ENCODE measurements around the gene PIM3. TPM values are rescaled to one million over a fixed set of nuclear protein-coding genes. Genes with fewer than 3 reads are reported as not detected.

Gene PIM3
- total RNA-seq, 1 donor, result 19.9 TPM

- DNase-seq (ENCODE audit: insufficient read length, low spot score, missing footprints), result no peak
- no peak overlapping the region for H3K4me3 ChIP-seq (ENCODE audit: insufficient read depth, low read length)
Observed at GRCh38 chr22:49933236-49934159, 27.1 kb upstream of the PIM3 start.

GRCh38 chr22:49934160-49934890 lies 26.2 kb upstream of the PIM3 start:
- no peak for TF ChIP-seq CTCF (IDR thresholded peaks at IDR 0.05; ENCODE audit: extremely low read depth, low read depth, low read length)
- H3K27ac ChIP-seq (ENCODE audit: low read depth, low read length), result no peak overlapping the region
- no peaks in the 10 kb centered on the region for H3K36me3 ChIP-seq (ENCODE audit: insufficient read depth, low read length)
- H3K9me3 ChIP-seq (ENCODE audit: low read depth, low read length), result no peaks in the 10 kb centered on the region
- no peak overlapping the region for H3K4me2 ChIP-seq (ENCODE audit: insufficient read depth, low read length)
- no peaks in the 10 kb centered on the region for H3K27me3 ChIP-seq (ENCODE audit: insufficient read depth, low read length)
- H4K20me1 ChIP-seq (ENCODE audit: insufficient read depth, low read length), result peaks cover 2% of the 10 kb centered on the region
- peaks cover 3% of the 10 kb centered on the region for H3K4me1 ChIP-seq (ENCODE audit: insufficient read depth, low read length)
- H3K79me2 ChIP-seq (ENCODE audit: insufficient read depth, low read length), result no peaks in the 10 kb centered on the region
- H2AFZ ChIP-seq (ENCODE audit: low read length), result no peak overlapping the region
- H3K4me3 ChIP-seq (ENCODE audit: insufficient read depth, low read length), result no peak overlapping the region
- no peak for DNase-seq (ENCODE audit: insufficient read length, low spot score, missing footprints)

More at GRCh38 chr22:49933236-49934159, 27.1 kb upstream of the PIM3 start:
- H3K27me3 ChIP-seq (ENCODE audit: insufficient read depth, low read length), result no peaks in the 10 kb centered on the region
- H3K4me2 ChIP-seq (ENCODE audit: insufficient read depth, low read length), result no peak overlapping the region
- H3K9me3 ChIP-seq (ENCODE audit: low read depth, low read length), result no peaks in the 10 kb centered on the region
- no peaks in the 10 kb centered on the region for H3K36me3 ChIP-seq (ENCODE audit: insufficient read depth, low read length)
- no peak for TF ChIP-seq CTCF (IDR thresholded peaks at IDR 0.05; ENCODE audit: extremely low read depth, low read depth, low read length)
- peaks cover 2% of the 10 kb centered on the region for H4K20me1 ChIP-seq (ENCODE audit: insufficient read depth, low read length)
- H3K79me2 ChIP-seq (ENCODE audit: insufficient read depth, low read length), result no peaks in the 10 kb centered on the region
- H3K27ac ChIP-seq (ENCODE audit: low read depth, low read length), result no peak overlapping the region
- H2AFZ ChIP-seq (ENCODE audit: low read length), result no peak overlapping the region
- peaks cover 3% of the 10 kb centered on the region for H3K4me1 ChIP-seq (ENCODE audit: insufficient read depth, low read length)

- no peaks in the 10 kb centered on the region for H3K27me3 ChIP-seq (ENCODE audit: insufficient read depth, low read length)
- no peaks in the 10 kb centered on the region for H3K79me2 ChIP-seq (ENCODE audit: insufficient read depth, low read length)
- H4K20me1 ChIP-seq (ENCODE audit: insufficient read depth, low read length), result peaks cover 2% of the 10 kb centered on the region
- peaks cover 3% of the 10 kb centered on the region for H3K4me1 ChIP-seq (ENCODE audit: insufficient read depth, low read length)
- H3K27ac ChIP-seq (ENCODE audit: low read depth, low read length), result no peak overlapping the region
- H2AFZ ChIP-seq (ENCODE audit: low read length), result no peak overlapping the region
- no peak overlapping the region for H3K4me2 ChIP-seq (ENCODE audit: insufficient read depth, low read length)
- peak; percentile 95 for DNase-seq (ENCODE audit: insufficient read length, low spot score, missing footprints)
- no peaks in the 10 kb centered on the region for H3K36me3 ChIP-seq (ENCODE audit: insufficient read depth, low read length)
- H3K4me3 ChIP-seq (ENCODE audit: insufficient read depth, low read length), result peak overlapping the region; percentile 22
- no peak for TF ChIP-seq CTCF (IDR thresholded peaks at IDR 0.05; ENCODE audit: extremely low read depth, low read depth, low read length)
- H3K9me3 ChIP-seq (ENCODE audit: low read depth, low read length), result no peaks in the 10 kb centered on the region
Observed at GRCh38 chr22:49934891-49935557, 25.5 kb upstream of the PIM3 start.

Data from osteoblast (primary cell).